ENCODE measurements around the gene TGM1. TPM values are rescaled to one million over a fixed set of nuclear protein-coding genes. Genes with fewer than 3 reads are reported as not detected.

TGM1 gene
- total and polyA plus RNA-seq, 10 of the 15 experiments (the other 5 are each of a cell fraction or from before 2014, with no cell fraction given), result 0.05 to 5.9 (median 1.8) TPM

DNA sequence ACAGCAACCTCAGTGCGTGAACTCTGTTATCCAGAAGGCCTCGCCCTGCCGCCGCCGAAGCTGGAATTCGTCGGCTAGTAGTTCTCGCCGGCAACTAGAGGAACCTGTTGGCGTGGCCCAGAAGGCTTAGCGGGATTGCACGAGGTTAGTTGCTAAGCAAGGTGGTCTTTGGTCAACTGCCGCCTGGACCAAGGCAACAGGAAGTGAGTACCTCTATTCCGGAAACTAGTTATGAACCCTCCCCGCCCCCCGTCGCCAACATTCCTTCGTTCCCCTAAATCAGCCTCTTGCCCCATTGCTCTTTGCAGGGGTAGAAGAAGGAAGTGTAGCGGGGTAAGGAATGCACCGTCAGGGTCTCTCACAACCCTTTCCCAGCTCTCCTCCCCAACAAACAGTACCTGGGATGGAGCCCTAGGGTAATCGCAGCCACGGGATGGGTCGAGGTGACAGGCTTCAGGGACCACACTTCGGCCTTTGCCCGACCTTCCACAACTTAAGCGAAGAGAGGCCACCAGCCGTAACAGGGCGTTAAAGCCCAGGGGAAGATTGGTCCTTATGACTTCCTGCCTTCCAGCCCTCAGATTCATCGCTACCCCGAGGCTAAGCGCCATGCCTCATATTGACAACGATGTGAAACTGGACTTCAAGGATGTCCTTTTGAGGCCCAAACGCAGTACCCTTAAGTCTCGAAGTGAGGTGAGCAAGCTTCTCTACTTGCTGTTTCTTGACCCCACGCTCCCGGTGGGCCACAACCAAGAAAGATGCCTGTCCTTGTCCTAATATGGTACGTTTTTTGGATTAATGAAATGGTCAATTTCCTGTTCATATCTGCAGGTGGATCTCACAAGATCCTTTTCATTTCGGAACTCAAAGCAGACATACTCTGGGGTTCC is 30.1 kb downstream of the TGM1 start, which contains the start of gene GMPR2 (continued):
- TF ChIP-seq, protein P1, sequence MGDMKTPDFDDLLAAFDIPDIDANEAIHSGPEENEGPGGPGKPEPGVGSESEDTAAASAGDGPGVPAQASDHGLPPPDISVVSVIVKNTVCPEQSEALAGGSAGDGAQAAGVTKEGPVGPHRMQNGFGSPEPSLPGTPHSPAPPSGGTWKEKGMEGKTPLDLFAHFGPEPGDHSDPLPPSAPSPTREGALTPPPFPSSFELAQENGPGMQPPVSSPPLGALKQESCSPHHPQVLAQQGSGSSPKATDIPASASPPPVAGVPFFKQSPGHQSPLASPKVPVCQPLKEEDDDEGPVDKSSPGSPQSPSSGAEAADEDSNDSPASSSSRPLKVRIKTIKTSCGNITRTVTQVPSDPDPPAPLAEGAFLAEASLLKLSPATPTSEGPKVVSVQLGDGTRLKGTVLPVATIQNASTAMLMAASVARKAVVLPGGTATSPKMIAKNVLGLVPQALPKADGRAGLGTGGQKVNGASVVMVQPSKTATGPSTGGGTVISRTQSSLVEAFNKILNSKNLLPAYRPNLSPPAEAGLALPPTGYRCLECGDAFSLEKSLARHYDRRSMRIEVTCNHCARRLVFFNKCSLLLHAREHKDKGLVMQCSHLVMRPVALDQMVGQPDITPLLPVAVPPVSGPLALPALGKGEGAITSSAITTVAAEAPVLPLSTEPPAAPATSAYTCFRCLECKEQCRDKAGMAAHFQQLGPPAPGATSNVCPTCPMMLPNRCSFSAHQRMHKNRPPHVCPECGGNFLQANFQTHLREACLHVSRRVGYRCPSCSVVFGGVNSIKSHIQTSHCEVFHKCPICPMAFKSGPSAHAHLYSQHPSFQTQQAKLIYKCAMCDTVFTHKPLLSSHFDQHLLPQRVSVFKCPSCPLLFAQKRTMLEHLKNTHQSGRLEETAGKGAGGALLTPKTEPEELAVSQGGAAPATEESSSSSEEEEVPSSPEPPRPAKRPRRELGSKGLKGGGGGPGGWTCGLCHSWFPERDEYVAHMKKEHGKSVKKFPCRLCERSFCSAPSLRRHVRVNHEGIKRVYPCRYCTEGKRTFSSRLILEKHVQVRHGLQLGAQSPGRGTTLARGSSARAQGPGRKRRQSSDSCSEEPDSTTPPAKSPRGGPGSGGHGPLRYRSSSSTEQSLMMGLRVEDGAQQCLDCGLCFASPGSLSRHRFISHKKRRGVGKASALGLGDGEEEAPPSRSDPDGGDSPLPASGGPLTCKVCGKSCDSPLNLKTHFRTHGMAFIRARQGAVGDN (IDR thresholded peaks at IDR 0.05), result 0 out of 2 replicates have a peak, but pooled peaks have one; percentile 63
- TF ChIP-seq, protein P2, sequence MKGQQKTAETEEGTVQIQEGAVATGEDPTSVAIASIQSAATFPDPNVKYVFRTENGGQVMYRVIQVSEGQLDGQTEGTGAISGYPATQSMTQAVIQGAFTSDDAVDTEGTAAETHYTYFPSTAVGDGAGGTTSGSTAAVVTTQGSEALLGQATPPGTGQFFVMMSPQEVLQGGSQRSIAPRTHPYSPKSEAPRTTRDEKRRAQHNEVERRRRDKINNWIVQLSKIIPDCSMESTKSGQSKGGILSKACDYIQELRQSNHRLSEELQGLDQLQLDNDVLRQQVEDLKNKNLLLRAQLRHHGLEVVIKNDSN (IDR thresholded peaks at IDR 0.05; ENCODE audit: borderline replicate concordance, extremely low read length, insufficient read depth, low read depth, low read length), result no peak
- TF ChIP-seq CTCF (IDR thresholded peaks at IDR 0.05 in 2 of 3, conservative IDR thresholded peaks at IDR 0.05 in 1 of 3; ENCODE audit: control insufficient read depth in 2 of 3, extremely low read depth in 1 of 3, insufficient read depth in 1 of 3, low read depth in 3 of 3, low read length in 3 of 3), result no peak
- no peak for TF ChIP-seq BRCA1 (IDR thresholded peaks at IDR 0.05; ENCODE audit: low read depth, low read length)
